H9 (cell line): ENCODE results near the gene PRKAG2. TPM values are rescaled to one million over a fixed set of nuclear protein-coding genes. Genes with fewer than 3 reads are reported as not detected.

Experiments used
- DNase-seq: peaks from one replicate; pipeline ENCODE4 v3.0.0-alpha.2; 2017
- H2AFZ ChIP-seq: one replicate; pipeline ENCODE4 v1.6.1; 2013; ENCODE audit warnings: mild to moderate bottlenecking, low read length, control low read depth, moderate library complexity
- H2AK5ac ChIP-seq: 2 replicates; pipeline ENCODE4 v1.6.1; 2013; ENCODE audit warnings: low read length, control low read depth, mixed read lengths; ENCODE audit not compliant: insufficient read length
- H2BK120ac ChIP-seq: one replicate; pipeline ENCODE4 v1.6.1; 2013; ENCODE audit warnings: low read depth, mild to moderate bottlenecking, low read length, control low read depth, inconsistent platforms; ENCODE audit not compliant: poor library complexity, severe bottlenecking
- H2BK12ac ChIP-seq: 2 replicates; pipeline ENCODE4 v1.6.1; 2013; ENCODE audit warnings: low read length, control low read depth, mixed read lengths, low read depth; ENCODE audit not compliant: insufficient read length
- H2BK15ac ChIP-seq: 2 replicates; pipeline ENCODE4 v1.6.1; 2013; ENCODE audit warnings: low read depth, low read length, control low read depth
- H2BK20ac ChIP-seq: one replicate; pipeline ENCODE4 v1.6.1; 2013; ENCODE audit warnings: low read depth, mild to moderate bottlenecking, low read length, control low read depth, inconsistent platforms; ENCODE audit not compliant: poor library complexity, severe bottlenecking
- H2BK5ac ChIP-seq: 2 replicates; pipeline ENCODE4 v1.6.1; 2013; ENCODE audit warnings: low read length, control low read depth, mixed read lengths; ENCODE audit not compliant: insufficient read length
- H3K14ac ChIP-seq: 2 replicates; pipeline ENCODE4 v1.6.1; 2013; ENCODE audit warnings: low read length, control low read depth; ENCODE audit not compliant: insufficient read depth
- H3K18ac ChIP-seq: 2 replicates; pipeline ENCODE4 v1.6.1; 2013; ENCODE audit warnings: low read depth, mild to moderate bottlenecking, mixed read lengths, low read length, control low read depth; ENCODE audit not compliant: insufficient read length
- H3K23ac ChIP-seq: 2 replicates; pipeline ENCODE4 v1.6.1; 2013; ENCODE audit warnings: low read length, control low read depth, mixed read lengths, low read depth; ENCODE audit not compliant: insufficient read length
- H3K23me2 ChIP-seq: 2 replicates; pipeline ENCODE4 v1.6.1; 2013; ENCODE audit warnings: low read depth, mild to moderate bottlenecking, mixed read lengths, low read length, control low read depth; ENCODE audit not compliant: insufficient read length, poor library complexity, severe bottlenecking
- H3K27ac ChIP-seq: 2 replicates; pipeline ENCODE4 v1.5.1; 2013; ENCODE audit warnings: low read length, control low read depth, mixed read lengths, low read depth; ENCODE audit not compliant: insufficient read length
- H3K27me3 ChIP-seq: 2 replicates; pipeline ENCODE4 v1.6.1; 2013; ENCODE audit warnings: low read length, control low read depth, inconsistent platforms; ENCODE audit not compliant: insufficient read depth
- H3K4ac ChIP-seq: 2 replicates; pipeline ENCODE4 v1.6.1; 2013; ENCODE audit warnings: low read depth, mild to moderate bottlenecking, control low read depth, inconsistent platforms, low read length, moderate library complexity
- H3K4me1 ChIP-seq: 2 replicates; pipeline ENCODE4 v1.6.1; 2013; ENCODE audit warnings: low read length, control low read depth, inconsistent platforms; ENCODE audit not compliant: insufficient read depth
- H3K4me2 ChIP-seq: 2 replicates; pipeline ENCODE4 v1.6.1; 2013; ENCODE audit warnings: low read length, control low read depth, mixed read lengths; ENCODE audit not compliant: insufficient read length, insufficient read depth
- H3K56ac ChIP-seq: 2 replicates; pipeline ENCODE4 v1.6.1; 2013; ENCODE audit warnings: low read depth, mild to moderate bottlenecking, mixed read lengths, low read length, control low read depth; ENCODE audit not compliant: insufficient read length
- H3K79me1 ChIP-seq: 2 replicates; pipeline ENCODE4 v1.6.1; 2013; ENCODE audit warnings: low read depth, mild to moderate bottlenecking, moderate library complexity, low read length, control low read depth, inconsistent platforms; ENCODE audit not compliant: insufficient read depth, poor library complexity, severe bottlenecking
- H3K79me2 ChIP-seq: 2 replicates; pipeline ENCODE4 v1.6.1; 2013; ENCODE audit warnings: low read length, control low read depth, inconsistent platforms; ENCODE audit not compliant: insufficient read depth
- H3K9ac ChIP-seq: 2 replicates; pipeline ENCODE4 v1.6.1; 2013; ENCODE audit warnings: low read length, control low read depth, mixed read lengths; ENCODE audit not compliant: insufficient read length; ENCODE audit errors: extremely low read depth
- H3K9me3 ChIP-seq: one replicate; pipeline ENCODE4 v1.6.1; 2013; ENCODE audit warnings: low read depth, low read length, inconsistent platforms; ENCODE audit not compliant: control insufficient read depth
- H3T11ph ChIP-seq: one replicate; pipeline ENCODE4 v1.6.1; 2013; ENCODE audit warnings: mild to moderate bottlenecking, low read length, control low read depth, inconsistent platforms
- H4K20me1 ChIP-seq: one replicate; pipeline ENCODE4 v1.6.1; 2013; ENCODE audit not compliant: control insufficient read depth, insufficient read length, insufficient read depth
- H4K5ac ChIP-seq: 2 replicates; pipeline ENCODE4 v1.6.1; 2013; ENCODE audit warnings: low read depth, mild to moderate bottlenecking, mixed read lengths, low read length, control low read depth; ENCODE audit not compliant: insufficient read length
- H4K8ac ChIP-seq: replicated peaks from 2 replicates; pipeline ENCODE4 v1.6.1; 2013; ENCODE audit warnings: low read length, control low read depth, mixed read lengths, low read depth; ENCODE audit not compliant: insufficient read length
- H4K91ac ChIP-seq: 2 replicates; pipeline ENCODE4 v1.6.1; 2013; ENCODE audit warnings: low read depth, mild to moderate bottlenecking, moderate library complexity, mixed read lengths, low read length, control low read depth; ENCODE audit not compliant: insufficient read length
- H3K27ac Mint-ChIP-seq, 3 experiments: 2 replicates in 2 of 3; 3 replicates in 1 of 3; pipeline ENCODE4 v1.8.0; 2020 to 2021; ENCODE audit warnings: mixed read lengths in 3 of 3, mild to moderate bottlenecking in 1 of 3, moderate library complexity in 1 of 3
- H3K27me3 Mint-ChIP-seq: 2 replicates; pipeline ENCODE4 v1.8.0; 2021; ENCODE audit warnings: low read depth, mild to moderate bottlenecking, moderate library complexity, mixed read lengths
- H3K36me3 Mint-ChIP-seq, 3 experiments: 2 replicates in 2 of 3; 3 replicates in 1 of 3; pipeline ENCODE4 v1.8.0; 2020 to 2021; ENCODE audit warnings: low read depth in 3 of 3, mixed read lengths in 3 of 3; ENCODE audit not compliant: insufficient read depth in 1 of 3
- H3K4me1 Mint-ChIP-seq, 2 experiments: 2 replicates each; pipeline ENCODE4 v1.8.0; 2020; ENCODE audit warnings: mixed read lengths in 2 of 2
- H3K4me3 Mint-ChIP-seq, 2 experiments: 2 replicates in 1 of 2; 3 replicates in 1 of 2; pipeline ENCODE4 v1.8.0; 2020 to 2021; ENCODE audit warnings: mild to moderate bottlenecking in 2 of 2, mixed read lengths in 2 of 2, moderate library complexity in 1 of 2
- H3K9me3 Mint-ChIP-seq, 2 experiments: 2 replicates in 1 of 2; 3 replicates in 1 of 2; pipeline ENCODE4 v1.8.0; 2020; ENCODE audit warnings: mild to moderate bottlenecking in 2 of 2, mixed read lengths in 2 of 2, moderate library complexity in 1 of 2
- CTCF ChIP-seq: fragments of 200-600 bp; sonication (generic); conservative IDR thresholded peaks from 3 replicates; pipeline ENCODE4 v1.8.0; 2021; ENCODE audit warnings: antibody characterized with exemption, mild to moderate bottlenecking
- WGBS: extraction: QIAGEN DNeasy Blood & Tissue Kit; methylation state at CpG from one replicate; pipeline ENCODE4 v1.1.7; 2013; ENCODE audit warnings: missing lambda C conversion rate, low lambda C conversion rate, mixed read lengths; ENCODE audit not compliant: insufficient read length; ENCODE audit errors: extremely low coverage; 5-methylcytosine and 5-hydroxymethylcytosine counted together
- total RNA-seq: library from RNA; stranded (reverse); gene quantifications from 2 replicates; pipeline ENCODE4 v1.2.1, GENCODE V29; 2021

PRKAG2 gene
- total RNA-seq, 1 experiment from 2014 or later, result 11.8 TPM

- Histone ChIP-seq H3K4me2 (no peak overlapping the region), H4K8ac (no peak overlapping the region), H3K27ac (no peak overlapping the region), H2BK20ac (no peak overlapping the region), H3K14ac (no peak overlapping the region), H4K91ac (no peak overlapping the region), H4K5ac (no peak overlapping the region), H3K79me2 (no peaks in the 10 kb centered on the region), H3K18ac (no peak overlapping the region), H2BK120ac (no peak overlapping the region), H2AFZ (no peak overlapping the region), H4K20me1 (no peaks in the 10 kb centered on the region), H3K79me1 (no peaks in the 10 kb centered on the region), H3K4ac (no peak overlapping the region), H3K23ac (no peak overlapping the region), H3K9ac (no peak overlapping the region), H3T11ph (no peak overlapping the region), H2BK5ac (no peak overlapping the region), H3K4me1 (no peaks in the 10 kb centered on the region), H3K9me3 (no peaks in the 10 kb centered on the region), H3K23me2 (no peaks in the 10 kb centered on the region), H3K27me3 (no peaks in the 10 kb centered on the region), H2BK15ac (no peak overlapping the region), H2BK12ac (no peak overlapping the region), H3K56ac (no peak overlapping the region), H2AK5ac (no peak overlapping the region)
- Mint-ChIP-seq H3K27me3 (peaks cover 41% of the 10 kb centered on the region), H3K4me1 (peaks cover 26 to 40% of the 10 kb centered on the region in 2 experiments), H3K27ac (no peak overlapping the region), H3K4me3 (no peak overlapping the region; a peak in 1 of 5 replicates), H3K36me3 (no peaks in the 10 kb centered on the region), H3K9me3 (peaks cover 0 to 1% of the 10 kb centered on the region in 2 experiments; a peak in 1 of 5 replicates)
- DNase-seq, result no peak
- WGBS, result no CpG with 5 or more reads among the region's 21 CpGs
- TF ChIP-seq CTCF, result no peak
Observed at GRCh38 chr7:151895008-151895630, 18.2 kb upstream of the PRKAG2 start.
